ENCODE results near the gene PINLYP.

DNA sequence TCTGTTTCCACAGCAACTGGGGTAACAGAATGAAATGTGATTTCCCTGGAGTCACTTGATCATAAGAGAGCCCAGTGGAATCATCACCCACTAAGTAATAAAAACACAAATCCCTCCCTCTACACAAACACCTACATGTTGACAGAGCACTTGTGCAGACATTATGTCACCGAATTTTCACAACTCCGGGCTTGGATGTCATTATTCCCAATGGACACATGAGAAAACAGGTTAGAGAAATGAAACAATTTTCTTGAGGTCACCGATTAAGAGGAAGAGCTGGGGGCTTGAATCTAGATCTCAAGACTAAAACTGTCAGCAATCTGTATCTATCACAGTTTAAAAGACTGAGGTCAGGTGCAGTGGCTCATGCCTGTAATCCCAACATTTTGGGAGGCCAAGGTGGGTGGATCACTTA, 3.4 kb upstream of the PINLYP start:
- TF ChIP-seq, protein P1, sequence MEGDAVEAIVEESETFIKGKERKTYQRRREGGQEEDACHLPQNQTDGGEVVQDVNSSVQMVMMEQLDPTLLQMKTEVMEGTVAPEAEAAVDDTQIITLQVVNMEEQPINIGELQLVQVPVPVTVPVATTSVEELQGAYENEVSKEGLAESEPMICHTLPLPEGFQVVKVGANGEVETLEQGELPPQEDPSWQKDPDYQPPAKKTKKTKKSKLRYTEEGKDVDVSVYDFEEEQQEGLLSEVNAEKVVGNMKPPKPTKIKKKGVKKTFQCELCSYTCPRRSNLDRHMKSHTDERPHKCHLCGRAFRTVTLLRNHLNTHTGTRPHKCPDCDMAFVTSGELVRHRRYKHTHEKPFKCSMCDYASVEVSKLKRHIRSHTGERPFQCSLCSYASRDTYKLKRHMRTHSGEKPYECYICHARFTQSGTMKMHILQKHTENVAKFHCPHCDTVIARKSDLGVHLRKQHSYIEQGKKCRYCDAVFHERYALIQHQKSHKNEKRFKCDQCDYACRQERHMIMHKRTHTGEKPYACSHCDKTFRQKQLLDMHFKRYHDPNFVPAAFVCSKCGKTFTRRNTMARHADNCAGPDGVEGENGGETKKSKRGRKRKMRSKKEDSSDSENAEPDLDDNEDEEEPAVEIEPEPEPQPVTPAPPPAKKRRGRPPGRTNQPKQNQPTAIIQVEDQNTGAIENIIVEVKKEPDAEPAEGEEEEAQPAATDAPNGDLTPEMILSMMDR (conservative IDR thresholded peaks at IDR 0.05; ENCODE audit: low read depth in 2 of 2), result no peak
- TF ChIP-seq CREB1 (CRISPR knock-in tag; IDR thresholded peaks at IDR 0.05; ENCODE audit: low read depth), result no peak
- no peak for TF ChIP-seq STAT1 (IDR thresholded peaks at IDR 0.05; ENCODE audit: unreplicated experiment)
- TF ChIP-seq POLR2AphosphoS5 (IDR thresholded peaks at IDR 0.05; ENCODE audit: low read depth), result no peak
- TF ChIP-seq EZH2phosphoT487 (IDR thresholded peaks at IDR 0.05; ENCODE audit: unreplicated experiment), result no peak
- no peak for TF ChIP-seq EZH2 (IDR thresholded peaks at IDR 0.05; ENCODE audit: low read depth, unreplicated experiment)
- TF ChIP-seq, protein P2, sequence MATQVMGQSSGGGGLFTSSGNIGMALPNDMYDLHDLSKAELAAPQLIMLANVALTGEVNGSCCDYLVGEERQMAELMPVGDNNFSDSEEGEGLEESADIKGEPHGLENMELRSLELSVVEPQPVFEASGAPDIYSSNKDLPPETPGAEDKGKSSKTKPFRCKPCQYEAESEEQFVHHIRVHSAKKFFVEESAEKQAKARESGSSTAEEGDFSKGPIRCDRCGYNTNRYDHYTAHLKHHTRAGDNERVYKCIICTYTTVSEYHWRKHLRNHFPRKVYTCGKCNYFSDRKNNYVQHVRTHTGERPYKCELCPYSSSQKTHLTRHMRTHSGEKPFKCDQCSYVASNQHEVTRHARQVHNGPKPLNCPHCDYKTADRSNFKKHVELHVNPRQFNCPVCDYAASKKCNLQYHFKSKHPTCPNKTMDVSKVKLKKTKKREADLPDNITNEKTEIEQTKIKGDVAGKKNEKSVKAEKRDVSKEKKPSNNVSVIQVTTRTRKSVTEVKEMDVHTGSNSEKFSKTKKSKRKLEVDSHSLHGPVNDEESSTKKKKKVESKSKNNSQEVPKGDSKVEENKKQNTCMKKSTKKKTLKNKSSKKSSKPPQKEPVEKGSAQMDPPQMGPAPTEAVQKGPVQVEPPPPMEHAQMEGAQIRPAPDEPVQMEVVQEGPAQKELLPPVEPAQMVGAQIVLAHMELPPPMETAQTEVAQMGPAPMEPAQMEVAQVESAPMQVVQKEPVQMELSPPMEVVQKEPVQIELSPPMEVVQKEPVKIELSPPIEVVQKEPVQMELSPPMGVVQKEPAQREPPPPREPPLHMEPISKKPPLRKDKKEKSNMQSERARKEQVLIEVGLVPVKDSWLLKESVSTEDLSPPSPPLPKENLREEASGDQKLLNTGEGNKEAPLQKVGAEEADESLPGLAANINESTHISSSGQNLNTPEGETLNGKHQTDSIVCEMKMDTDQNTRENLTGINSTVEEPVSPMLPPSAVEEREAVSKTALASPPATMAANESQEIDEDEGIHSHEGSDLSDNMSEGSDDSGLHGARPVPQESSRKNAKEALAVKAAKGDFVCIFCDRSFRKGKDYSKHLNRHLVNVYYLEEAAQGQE (IDR thresholded peaks at IDR 0.05; ENCODE audit: unreplicated experiment), result no peak
- no peak for TF ChIP-seq JUNB (IDR thresholded peaks at IDR 0.05; ENCODE audit: unreplicated experiment)
- TF ChIP-seq, protein P3, sequence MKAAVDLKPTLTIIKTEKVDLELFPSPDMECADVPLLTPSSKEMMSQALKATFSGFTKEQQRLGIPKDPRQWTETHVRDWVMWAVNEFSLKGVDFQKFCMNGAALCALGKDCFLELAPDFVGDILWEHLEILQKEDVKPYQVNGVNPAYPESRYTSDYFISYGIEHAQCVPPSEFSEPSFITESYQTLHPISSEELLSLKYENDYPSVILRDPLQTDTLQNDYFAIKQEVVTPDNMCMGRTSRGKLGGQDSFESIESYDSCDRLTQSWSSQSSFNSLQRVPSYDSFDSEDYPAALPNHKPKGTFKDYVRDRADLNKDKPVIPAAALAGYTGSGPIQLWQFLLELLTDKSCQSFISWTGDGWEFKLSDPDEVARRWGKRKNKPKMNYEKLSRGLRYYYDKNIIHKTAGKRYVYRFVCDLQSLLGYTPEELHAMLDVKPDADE (IDR thresholded peaks at IDR 0.05), result no peak
- TF ChIP-seq ZNF114 (CRISPR knock-in tag; IDR thresholded peaks at IDR 0.05), result no peak
- TF ChIP-seq, protein P4, sequence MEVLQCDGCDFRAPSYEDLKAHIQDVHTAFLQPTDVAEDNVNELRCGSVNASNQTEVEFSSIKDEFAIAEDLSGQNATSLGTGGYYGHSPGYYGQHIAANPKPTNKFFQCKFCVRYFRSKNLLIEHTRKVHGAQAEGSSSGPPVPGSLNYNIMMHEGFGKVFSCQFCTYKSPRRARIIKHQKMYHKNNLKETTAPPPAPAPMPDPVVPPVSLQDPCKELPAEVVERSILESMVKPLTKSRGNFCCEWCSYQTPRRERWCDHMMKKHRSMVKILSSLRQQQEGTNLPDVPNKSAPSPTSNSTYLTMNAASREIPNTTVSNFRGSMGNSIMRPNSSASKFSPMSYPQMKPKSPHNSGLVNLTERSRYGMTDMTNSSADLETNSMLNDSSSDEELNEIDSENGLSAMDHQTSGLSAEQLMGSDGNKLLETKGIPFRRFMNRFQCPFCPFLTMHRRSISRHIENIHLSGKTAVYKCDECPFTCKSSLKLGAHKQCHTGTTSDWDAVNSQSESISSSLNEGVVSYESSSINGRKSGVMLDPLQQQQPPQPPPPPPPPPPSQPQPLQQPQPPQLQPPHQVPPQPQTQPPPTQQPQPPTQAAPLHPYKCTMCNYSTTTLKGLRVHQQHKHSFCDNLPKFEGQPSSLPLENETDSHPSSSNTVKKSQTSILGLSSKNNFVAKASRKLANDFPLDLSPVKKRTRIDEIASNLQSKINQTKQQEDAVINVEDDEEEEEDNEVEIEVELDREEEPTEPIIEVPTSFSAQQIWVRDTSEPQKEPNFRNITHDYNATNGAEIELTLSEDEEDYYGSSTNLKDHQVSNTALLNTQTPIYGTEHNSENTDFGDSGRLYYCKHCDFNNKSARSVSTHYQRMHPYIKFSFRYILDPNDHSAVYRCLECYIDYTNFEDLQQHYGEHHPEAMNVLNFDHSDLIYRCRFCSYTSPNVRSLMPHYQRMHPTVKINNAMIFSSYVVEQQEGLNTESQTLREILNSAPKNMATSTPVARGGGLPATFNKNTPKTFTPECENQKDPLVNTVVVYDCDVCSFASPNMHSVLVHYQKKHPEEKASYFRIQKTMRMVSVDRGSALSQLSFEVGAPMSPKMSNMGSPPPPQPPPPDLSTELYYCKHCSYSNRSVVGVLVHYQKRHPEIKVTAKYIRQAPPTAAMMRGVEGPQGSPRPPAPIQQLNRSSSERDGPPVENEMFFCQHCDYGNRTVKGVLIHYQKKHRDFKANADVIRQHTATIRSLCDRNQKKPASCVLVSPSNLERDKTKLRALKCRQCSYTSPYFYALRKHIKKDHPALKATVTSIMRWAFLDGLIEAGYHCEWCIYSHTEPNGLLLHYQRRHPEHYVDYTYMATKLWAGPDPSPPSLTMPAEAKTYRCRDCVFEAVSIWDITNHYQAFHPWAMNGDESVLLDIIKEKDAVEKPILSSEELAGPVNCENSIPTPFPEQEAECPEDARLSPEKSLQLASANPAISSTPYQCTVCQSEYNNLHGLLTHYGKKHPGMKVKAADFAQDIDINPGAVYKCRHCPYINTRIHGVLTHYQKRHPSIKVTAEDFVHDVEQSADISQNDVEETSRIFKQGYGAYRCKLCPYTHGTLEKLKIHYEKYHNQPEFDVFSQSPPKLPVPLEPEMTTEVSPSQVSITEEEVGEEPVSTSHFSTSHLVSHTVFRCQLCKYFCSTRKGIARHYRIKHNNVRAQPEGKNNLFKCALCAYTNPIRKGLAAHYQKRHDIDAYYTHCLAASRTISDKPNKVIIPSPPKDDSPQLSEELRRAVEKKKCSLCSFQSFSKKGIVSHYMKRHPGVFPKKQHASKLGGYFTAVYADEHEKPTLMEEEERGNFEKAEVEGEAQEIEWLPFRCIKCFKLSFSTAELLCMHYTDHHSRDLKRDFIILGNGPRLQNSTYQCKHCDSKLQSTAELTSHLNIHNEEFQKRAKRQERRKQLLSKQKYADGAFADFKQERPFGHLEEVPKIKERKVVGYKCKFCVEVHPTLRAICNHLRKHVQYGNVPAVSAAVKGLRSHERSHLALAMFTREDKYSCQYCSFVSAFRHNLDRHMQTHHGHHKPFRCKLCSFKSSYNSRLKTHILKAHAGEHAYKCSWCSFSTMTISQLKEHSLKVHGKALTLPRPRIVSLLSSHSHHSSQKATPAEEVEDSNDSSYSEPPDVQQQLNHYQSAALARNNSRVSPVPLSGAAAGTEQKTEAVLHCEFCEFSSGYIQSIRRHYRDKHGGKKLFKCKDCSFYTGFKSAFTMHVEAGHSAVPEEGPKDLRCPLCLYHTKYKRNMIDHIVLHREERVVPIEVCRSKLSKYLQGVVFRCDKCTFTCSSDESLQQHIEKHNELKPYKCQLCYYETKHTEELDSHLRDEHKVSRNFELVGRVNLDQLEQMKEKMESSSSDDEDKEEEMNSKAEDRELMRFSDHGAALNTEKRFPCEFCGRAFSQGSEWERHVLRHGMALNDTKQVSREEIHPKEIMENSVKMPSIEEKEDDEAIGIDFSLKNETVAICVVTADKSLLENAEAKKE (CRISPR knock-in tag; IDR thresholded peaks at IDR 0.05), result no peak

All from GM23338 (cell line).